HCT116 (cell line): ENCODE data around the gene RPL29. TPM values are rescaled to one million over a fixed set of nuclear protein-coding genes. Genes with fewer than 3 reads are reported as not detected.

Experiments used
- ATAC-seq: fragments of 200-7000 bp; cut with Tn5 transposase; 2 replicates; pipeline ENCODE4 v1.9.1; 2020; ENCODE audit warnings: mild to moderate bottlenecking, moderate library complexity
- BruUV-seq: library from RNA; stranded (reverse); fragments of 400-500 nt; replicated peaks from 2 replicates; lab custom pipeline; 2021; lab: Mats Ljungman, UMichigan
- CTCF ChIA-PET: fragments of 300-600 bp; sonication (Branson Sonifier 250); formaldehyde crosslinking; loops from one replicate; lab custom pipeline; 2021; ENCODE audit warnings: antibody characterized with exemption; lab: Charles Lee
- POLR2A ChIA-PET: fragments of 300-600, 350-600 bp; sonication (Branson Sonifier 250); formaldehyde crosslinking; loops from one replicate; lab custom pipeline; 2021; ENCODE audit warnings: antibody characterized with exemption; lab: Charles Lee
- RAD21 ChIA-PET, 2 experiments: fragments of 300-600 bp; sonication (Branson Sonifier 250); formaldehyde crosslinking; loops; one replicate each; lab custom pipeline; 2023; ENCODE audit warnings: low total read pairs in 2 of 2; ENCODE audit not compliant: uncharacterized antibody in 2 of 2, unreplicated experiment in 2 of 2, low non-redundant PET in 1 of 2; lab: Charles Lee
- DNase-seq: peaks from one replicate; pipeline ENCODE4 v3.0.0-alpha.2; 2010; ENCODE audit warnings: low read depth, low spot score
- H2AFZ ChIP-seq: fragments of 200-600 bp; shearing (Covaris generic), sonication (generic); 2 replicates; pipeline ENCODE4 v1.6.1; 2017; ENCODE audit warnings: low read depth, mixed run types, mixed read lengths, antibody characterized with exemption, low read length; ENCODE audit not compliant: poor library complexity, severe bottlenecking
- H3K27ac ChIP-seq: 2 replicates; pipeline ENCODE4 v1.5.1; 2012; ENCODE audit warnings: low read depth, low read length
- H3K27me3 ChIP-seq: fragments of 200-600 bp; sonication (generic); 2 replicates; pipeline ENCODE4 v1.6.1; 2016; ENCODE audit warnings: mixed run types, low read length, mixed read lengths; ENCODE audit not compliant: insufficient read depth
- H3K36me3 ChIP-seq, 2 experiments: fragments of 200-500 bp in 1 of 2; fragments of 200-600 bp in 1 of 2; sonication (Bioruptor generic) in 1 of 2; sonication (generic) in 1 of 2; 2 replicates each; pipeline versions ENCODE4 v1.5.1 to v1.6.1; 2014 to 2016; ENCODE audit warnings: low read length in 2 of 2, inconsistent platforms in 1 of 2, mixed read lengths in 1 of 2, mixed run types in 1 of 2; ENCODE audit not compliant: insufficient read depth in 2 of 2, control insufficient read depth in 1 of 2
- H3K4me1 ChIP-seq, 2 experiments: fragments of 200-600 bp in 1 of 2; sonication (generic) in 1 of 2; 2 replicates each; pipeline versions ENCODE4 v1.5.1 to v1.6.1; 2012 to 2017; ENCODE audit warnings: low read length in 2 of 2, inconsistent platforms in 1 of 2, mild to moderate bottlenecking in 1 of 2, mixed read lengths in 1 of 2, mixed run types in 1 of 2, moderate library complexity in 1 of 2; ENCODE audit not compliant: insufficient read depth in 2 of 2, control insufficient read depth in 1 of 2
- H3K4me2 ChIP-seq: fragments of 200-600 bp; sonication (generic); 2 replicates; pipeline ENCODE4 v1.6.1; 2017; ENCODE audit warnings: mixed run types, low read length, mixed read lengths
- H3K4me3 ChIP-seq, 2 experiments: fragments of 200-600 bp in 1 of 2; sonication (generic) in 1 of 2; replicated peaks in 1 of 2; 2 replicates each; pipeline ENCODE4 v1.5.1; 2011 to 2016; ENCODE audit warnings: low read length in 2 of 2, control low read depth in 1 of 2, low read depth in 1 of 2, mild to moderate bottlenecking in 1 of 2, mixed read lengths in 1 of 2, mixed run types in 1 of 2
- H3K79me2 ChIP-seq: fragments of 200-600 bp; sonication (generic); 2 replicates; pipeline ENCODE4 v1.6.1; 2017; ENCODE audit warnings: mild to moderate bottlenecking, mixed run types, low read length, moderate library complexity, mixed read lengths; ENCODE audit not compliant: insufficient read depth
- H3K9ac ChIP-seq: fragments of 200-600 bp; sonication (generic); 2 replicates; pipeline ENCODE4 v1.6.1; 2016; ENCODE audit warnings: low read length, mixed read lengths
- H3K9me2 ChIP-seq: fragments of 200-600 bp; sonication (generic), shearing (Covaris generic); 2 replicates; pipeline ENCODE4 v1.6.1; 2017; ENCODE audit warnings: mixed run types, mild to moderate bottlenecking, moderate library complexity; ENCODE audit not compliant: insufficient read depth
- H3K9me3 ChIP-seq, 2 experiments: fragments of 200-500 bp in 1 of 2; fragments of 200-600 bp in 1 of 2; sonication (Bioruptor generic) in 1 of 2; sonication (generic) in 1 of 2; 2 replicates each; pipeline ENCODE4 v1.6.1; 2014 to 2017; ENCODE audit warnings: low read length in 2 of 2, mixed read lengths in 2 of 2, inconsistent platforms in 1 of 2, low read depth in 1 of 2, mild to moderate bottlenecking in 1 of 2, mixed run types in 1 of 2, moderate library complexity in 1 of 2; ENCODE audit not compliant: control insufficient read depth in 1 of 2, insufficient read depth in 1 of 2
- H4K20me1 ChIP-seq: fragments of 200-600 bp; sonication (generic), shearing (Covaris generic); 2 replicates; pipeline ENCODE4 v1.6.1; 2017; ENCODE audit warnings: mixed run types, mild to moderate bottlenecking, moderate library complexity; ENCODE audit not compliant: insufficient read depth
- ATF3 ChIP-seq: IDR thresholded peaks from 2 replicates; pipeline ENCODE4 v1.6.1; 2012
- CBX3 ChIP-seq: IDR thresholded peaks from 2 replicates; pipeline ENCODE4 v1.6.1; 2012; ENCODE audit warnings: low read depth
- CEBPB ChIP-seq: IDR thresholded peaks from 2 replicates; pipeline ENCODE4 v1.6.1; 2012; ENCODE audit warnings: low read depth
- CTCF ChIP-seq, 3 experiments: fragments of 200-600 bp in 1 of 3; sonication (generic) in 1 of 3; IDR thresholded peaks in 2 of 3; conservative IDR thresholded peaks in 1 of 3; 2 replicates each; pipeline ENCODE4 v1.5.1; 2012 to 2017; ENCODE audit warnings: low read depth in 2 of 3, low read length in 2 of 3, antibody characterized with exemption in 1 of 3, borderline replicate concordance in 1 of 3, control low read depth in 1 of 3, mild to moderate bottlenecking in 1 of 3, mixed read lengths in 1 of 3, mixed run types in 1 of 3, moderate library complexity in 1 of 3; ENCODE audit not compliant: insufficient read depth in 1 of 3
- EGR1 ChIP-seq: IDR thresholded peaks from 2 replicates; pipeline ENCODE4 v1.6.1; 2012; ENCODE audit warnings: low read depth
- ELF1 ChIP-seq: IDR thresholded peaks from 2 replicates; pipeline ENCODE4 v1.6.1; 2012; ENCODE audit warnings: low read depth, borderline replicate concordance
- EZH2 ChIP-seq: fragments of 200-600 bp; sonication (generic); IDR thresholded peaks from 2 replicates; pipeline ENCODE4 v1.6.1; 2017; ENCODE audit warnings: antibody characterized with exemption, mixed run types
- FOSL1 ChIP-seq: IDR thresholded peaks from 2 replicates; pipeline ENCODE4 v1.6.1; 2012; ENCODE audit warnings: low read depth
- JUND ChIP-seq: IDR thresholded peaks from 2 replicates; pipeline ENCODE4 v1.6.1; 2012
- MAX ChIP-seq: IDR thresholded peaks from 2 replicates; pipeline ENCODE4 v1.6.1; 2012
- POLR2AphosphoS5 ChIP-seq: IDR thresholded peaks from 2 replicates; pipeline ENCODE4 v1.6.1; 2011; ENCODE audit warnings: mild to moderate bottlenecking, low read depth, low read length, moderate library complexity
- RAD21 ChIP-seq: IDR thresholded peaks from 2 replicates; pipeline ENCODE4 v1.6.1; 2012; ENCODE audit warnings: low read depth, mild to moderate bottlenecking
- REST ChIP-seq: IDR thresholded peaks from 2 replicates; pipeline ENCODE4 v1.6.1; 2012; ENCODE audit warnings: low read depth
- SIN3A ChIP-seq: IDR thresholded peaks from 2 replicates; pipeline ENCODE4 v1.6.1; 2012; ENCODE audit warnings: low read depth
- SP1 ChIP-seq: IDR thresholded peaks from 2 replicates; pipeline ENCODE4 v1.6.1; 2012; ENCODE audit warnings: low read depth
- TCF7L2 ChIP-seq: IDR thresholded peaks from 2 replicates; pipeline ENCODE4 v1.7.0; 2011; ENCODE audit warnings: borderline replicate concordance, inconsistent platforms; ENCODE audit not compliant: insufficient read depth, insufficient read length; ENCODE audit errors: extremely low read depth
- YY1 ChIP-seq: IDR thresholded peaks from 2 replicates; pipeline ENCODE4 v1.6.1; 2011; ENCODE audit warnings: low read length, low read depth, moderate library complexity, mild to moderate bottlenecking; ENCODE audit not compliant: insufficient replicate concordance; ENCODE audit errors: extremely low read depth
- ZBTB33 ChIP-seq: IDR thresholded peaks from 2 replicates; pipeline ENCODE4 v1.6.1; 2011; ENCODE audit warnings: mild to moderate bottlenecking, low read length, moderate library complexity; ENCODE audit not compliant: insufficient replicate concordance; ENCODE audit errors: extremely low read depth
- ZFX ChIP-seq: fragments of 450-650 bp; IDR thresholded peaks from 2 replicates; pipeline ENCODE4 v1.6.1; 2017
- ZNF274 ChIP-seq: fragments of 200-500 bp; sonication (Bioruptor generic); IDR thresholded peaks from 2 replicates; pipeline ENCODE4 v1.6.1; 2014; ENCODE audit warnings: mild to moderate bottlenecking, low read depth, low read length, inconsistent platforms
- intact Hi-C: fragments of 100-400 bp; cut with micrococcal nuclease; formaldehyde crosslinking; loops from 2 replicates; pipeline ENCODE4 v1.10.0; 2022
- total RNA-seq: library from RNA; stranded (reverse); gene quantifications from one replicate; pipeline ENCODE4 v1.2.1, GENCODE V29; 2021; ENCODE audit not compliant: unreplicated experiment

RPL29 gene
- total RNA-seq, 1 experiment from 2014 or later: 1,880 TPM

- BruUV-seq: no TSS peak
- H3K4me2 ChIP-seq: peak overlapping the region; percentile 90; the same call in 1 of the 2 replicates
- RAD21 ChIA-PET: no interaction called here
Measured at GRCh38 chr3:51966016-51966415, 29.7 kb downstream of the RPL29 start.

More at GRCh38 chr3:51966016-51966415, 29.7 kb downstream of the RPL29 start:
- H3K27ac ChIP-seq: no peak overlapping the region
- ATAC-seq: no peak
- H3K4me3 ChIP-seq: no peak overlapping the region
- CTCF ChIA-PET: interaction anchor here (1.3 to 1.5 kb wide), 3 partner anchors 8 to 24 kb away, joined by 4 read pairs; partner anchors contain the start of genes ABHD14A, ABHD14B, PARP3 and RRP9
- DNase-seq: no peak
- POLR2A ChIA-PET: no interaction called here
- no peak for TF ChIP-seq ZFX
- TF ChIP-seq ATF3: no peak
- TF ChIP-seq EGR1: no peak
- no peak for TF ChIP-seq ELF1
- no peak for TF ChIP-seq SIN3A
- no peak for TF ChIP-seq POLR2AphosphoS5
- TF ChIP-seq CBX3: no peak
- TF ChIP-seq FOSL1: no peak
- TF ChIP-seq TCF7L2: no peak
- TF ChIP-seq RAD21: no peak
- no peak for TF ChIP-seq ZBTB33
- no peak for TF ChIP-seq CTCF (IDR thresholded peaks at IDR 0.05 in 2 of 3, conservative IDR thresholded peaks at IDR 0.05 in 1 of 3; ENCODE audit: borderline replicate concordance in 1 of 3, insufficient read depth in 1 of 3, low read depth in 2 of 3, low read length in 2 of 3)
- TF ChIP-seq MAX: no peak
- TF ChIP-seq ZNF274: no peak
- no peak for TF ChIP-seq JUND
- TF ChIP-seq SP1: no peak
- TF ChIP-seq EZH2: no peak
- no peak for TF ChIP-seq CEBPB
- no peak for TF ChIP-seq YY1
- TF ChIP-seq REST: no peak
- H3K27me3 ChIP-seq: no peaks in the 10 kb centered on the region
- H3K4me1 ChIP-seq: peaks cover 23 to 45% of the 10 kb centered on the region in 2 experiments
- peaks cover 18% of the 10 kb centered on the region for H3K79me2 ChIP-seq
- no peaks in the 10 kb centered on the region for H3K9me3 ChIP-seq
- H3K36me3 ChIP-seq: peaks cover 2 to 10% of the 10 kb centered on the region in 2 experiments; a peak in 2 of 4 replicates
- no peak overlapping the region for H3K9ac ChIP-seq
- 0 out of 2 replicates have a peak, but pooled peaks cover 4% of the 10 kb centered on the region for H4K20me1 ChIP-seq
- H2AFZ ChIP-seq: no peak overlapping the region
- no peaks in the 10 kb centered on the region for H3K9me2 ChIP-seq
- intact Hi-C loops: no loop called here
